PC-3 (cell line): ENCODE measurements around the gene FBXL15. TPM values are rescaled to one million over a fixed set of nuclear protein-coding genes. Genes with fewer than 3 reads are reported as not detected.

Experiments used
- ATAC-seq: fragments of 200-7000 bp; cut with Tn5 transposase; 2 replicates; pipeline ENCODE4 v1.9.1; 2020; ENCODE audit warnings: mild to moderate bottlenecking, moderate library complexity
- BruUV-seq: library from RNA; stranded (reverse); fragments of 400-500 nt; replicated peaks from 2 replicates; lab custom pipeline; 2021; lab: Mats Ljungman, UMichigan
- CTCF ChIA-PET: fragments of 300-600 bp; sonication (Branson Sonifier 250); formaldehyde crosslinking; loops from one replicate; lab custom pipeline; 2022; ENCODE audit warnings: antibody characterized with exemption; lab: Charles Lee
- POLR2A ChIA-PET: fragments of 300-600 bp; sonication (Branson Sonifier 250); formaldehyde crosslinking; loops from one replicate; lab custom pipeline; 2022; ENCODE audit warnings: antibody characterized with exemption; ENCODE audit not compliant: unreplicated experiment; lab: Charles Lee
- DNase-seq: peaks from one replicate; pipeline ENCODE4 v3.0.0-alpha.2; 2015
- H2AFZ ChIP-seq: fragments of 300-600 bp; sonication (generic); 2 replicates; pipeline ENCODE4 v1.6.0; 2016; ENCODE audit warnings: antibody characterized with exemption, low read length
- H3F3A ChIP-seq: fragments of 300-600 bp; sonication (generic); one replicate; pipeline ENCODE4 v1.6.0; 2017; ENCODE audit warnings: antibody characterized with exemption, low read length, control low read depth, mild to moderate bottlenecking; ENCODE audit not compliant: unreplicated experiment
- H3K27ac ChIP-seq: fragments of 300-600 bp; sonication (generic); 2 replicates; pipeline ENCODE4 v1.5.1; 2016; ENCODE audit warnings: mild to moderate bottlenecking, low read length
- H3K27me3 ChIP-seq: fragments of 300-600 bp; sonication (generic); 2 replicates; pipeline ENCODE4 v1.6.1; 2016; ENCODE audit warnings: low read length, mixed read lengths
- H3K36me3 ChIP-seq: fragments of 300-600 bp; sonication (generic); 2 replicates; pipeline ENCODE4 v1.6.1; 2016; ENCODE audit warnings: low read depth, mixed run types, low read length, mixed read lengths
- H3K4me1 ChIP-seq: fragments of 300-600 bp; sonication (generic); 2 replicates; pipeline ENCODE4 v1.5.1; 2016; ENCODE audit warnings: low read length; ENCODE audit not compliant: insufficient read depth
- H3K4me2 ChIP-seq: fragments of 300-600 bp; sonication (generic); 2 replicates; pipeline ENCODE4 v1.6.0; 2016; ENCODE audit warnings: low read length
- H3K4me3 ChIP-seq: fragments of 300-600 bp; sonication (generic); 2 replicates; pipeline ENCODE4 v1.5.1; 2016; ENCODE audit warnings: mild to moderate bottlenecking, low read length, mixed read lengths
- H3K79me2 ChIP-seq: fragments of 300-600 bp; sonication (generic); 2 replicates; pipeline ENCODE4 v1.6.1; 2017; ENCODE audit warnings: low read length, mixed read lengths
- H3K9ac ChIP-seq: fragments of 300-600 bp; sonication (generic); 2 replicates; pipeline ENCODE4 v1.6.0; 2016; ENCODE audit warnings: mild to moderate bottlenecking, low read length
- H3K9me2 ChIP-seq: fragments of 300-600 bp; sonication (generic); replicated peaks from 2 replicates; pipeline ENCODE4 v1.6.1; 2016; ENCODE audit warnings: mixed run types, low read length, mixed read lengths
- H3K9me3 ChIP-seq: fragments of 300-600 bp; sonication (generic); 2 replicates; pipeline ENCODE4 v1.6.1; 2016; ENCODE audit warnings: low read length, mixed read lengths
- H4K20me1 ChIP-seq: fragments of 300-600 bp; sonication (generic); 2 replicates; pipeline ENCODE4 v1.6.1; 2016; ENCODE audit warnings: low read length, mixed read lengths
- CTCF ChIP-seq: fragments of 300-600 bp; sonication (generic); conservative IDR thresholded peaks from 2 replicates; pipeline ENCODE4 v1.5.1; 2017; ENCODE audit warnings: antibody characterized with exemption, low read depth, mild to moderate bottlenecking, low read length
- EZH2 ChIP-seq: fragments of 300-600 bp; sonication (generic); IDR thresholded peaks from one replicate; pipeline ENCODE4 v1.6.1; 2017; ENCODE audit warnings: antibody characterized with exemption, mild to moderate bottlenecking, low read length; ENCODE audit not compliant: unreplicated experiment
- EZH2phosphoT487 ChIP-seq: fragments of 300-600 bp; sonication (generic); IDR thresholded peaks from 2 replicates; pipeline ENCODE4 v1.6.1; 2018; ENCODE audit warnings: mild to moderate bottlenecking, antibody characterized with exemption, low read length, borderline replicate concordance
- intact Hi-C: fragments of 100-400 bp; cut with micrococcal nuclease; formaldehyde crosslinking; loops from 2 replicates; pipeline ENCODE4 v1.9.0; 2023
- total RNA-seq: library from RNA; depleted of rRNA; stranded (reverse); fragments of >200 nt; gene quantifications from 2 replicates; pipeline ENCODE4 v1.2.3, GENCODE V29; 2014

FBXL15 gene
- total RNA-seq, 1 experiment from 2014 or later, result 12.7 TPM

- no peak overlapping the region for H3K4me2 ChIP-seq
- TF ChIP-seq CTCF, result peak; percentile 20; the same call in 1 of the 2 replicates
- TF ChIP-seq EZH2phosphoT487, result no peak
- no peak for TF ChIP-seq EZH2
- intact Hi-C loops, result no loop called here
- no peak overlapping the region for H2AFZ ChIP-seq
- no peaks in the 10 kb centered on the region for H3K79me2 ChIP-seq
- peaks cover 8% of the 10 kb centered on the region; the same call in 1 of the 2 replicates for H3K9me3 ChIP-seq
- no peak overlapping the region for H3K27ac ChIP-seq
- no peak overlapping the region for H3K4me3 ChIP-seq
- DNase-seq (no peak), ATAC-seq (no peak)
- H3K36me3 ChIP-seq, result peaks cover 14% of the 10 kb centered on the region
- H3K9me2 ChIP-seq, result no peaks in the 10 kb centered on the region
- no peak overlapping the region for H3K9ac ChIP-seq
- no peaks in the 10 kb centered on the region for H3K4me1 ChIP-seq
- H3F3A ChIP-seq, result no peaks in the 10 kb centered on the region
- CTCF ChIA-PET, result no interaction called here
- BruUV-seq, result no TSS peak
- POLR2A ChIA-PET, result no interaction called here
- H3K27me3 ChIP-seq, result no peaks in the 10 kb centered on the region
- H4K20me1 ChIP-seq, result no peaks in the 10 kb centered on the region
Measured at GRCh38 chr10:102375250-102375649, 45.4 kb upstream of the FBXL15 start.

- no peaks in the 10 kb centered on the region for H3K79me2 ChIP-seq
- CTCF ChIA-PET, result no interaction called here
- BruUV-seq, result no TSS peak
- intact Hi-C loops, result no loop called here
- H3K9me2 ChIP-seq, result no peaks in the 10 kb centered on the region
- H3K4me2 ChIP-seq, result no peak overlapping the region
- H3K4me3 ChIP-seq, result no peak overlapping the region
- DNase-seq (no peak), ATAC-seq (no peak)
- H3K4me1 ChIP-seq, result no peaks in the 10 kb centered on the region
- H3F3A ChIP-seq, result no peaks in the 10 kb centered on the region
- TF ChIP-seq EZH2phosphoT487 (no peak), EZH2 (no peak), CTCF (no peak)
- peaks cover 5% of the 10 kb centered on the region; the same call in 1 of the 2 replicates for H3K9me3 ChIP-seq
- no peak overlapping the region for H2AFZ ChIP-seq
- POLR2A ChIA-PET, result no interaction called here
- no peak overlapping the region for H3K9ac ChIP-seq
- no peak overlapping the region for H3K27ac ChIP-seq
- no peaks in the 10 kb centered on the region for H3K27me3 ChIP-seq
- peaks cover 10% of the 10 kb centered on the region for H3K36me3 ChIP-seq
- no peaks in the 10 kb centered on the region for H4K20me1 ChIP-seq
Measured at GRCh38 chr10:102375867-102376266, 44.8 kb upstream of the FBXL15 start.

GRCh38 chr10:102376901-102377300 lies 43.7 kb upstream of the FBXL15 start:
- H3K27ac ChIP-seq, result no peak overlapping the region
- no peaks in the 10 kb centered on the region for H4K20me1 ChIP-seq
- H3F3A ChIP-seq, result no peaks in the 10 kb centered on the region
- no peak overlapping the region for H3K4me3 ChIP-seq
- no peak for TF ChIP-seq EZH2
- no peak for TF ChIP-seq CTCF
- no peak for TF ChIP-seq EZH2phosphoT487
- no peak overlapping the region for H3K4me2 ChIP-seq
- H3K79me2 ChIP-seq, result no peaks in the 10 kb centered on the region
- DNase-seq (no peak), ATAC-seq (no peak)
- peaks cover 3% of the 10 kb centered on the region; the same call in 1 of the 2 replicates for H3K36me3 ChIP-seq
- no peaks in the 10 kb centered on the region for H3K4me1 ChIP-seq
- ChIA-PET POLR2A (no interaction called here), CTCF (no interaction called here)
- no peaks in the 10 kb centered on the region for H3K9me2 ChIP-seq
- no peaks in the 10 kb centered on the region for H3K9me3 ChIP-seq
- intact Hi-C loops, result no loop called here
- H3K9ac ChIP-seq, result no peak overlapping the region
- BruUV-seq, result no TSS peak
- no peaks in the 10 kb centered on the region for H3K27me3 ChIP-seq
- no peak overlapping the region for H2AFZ ChIP-seq
